Measurements from ENCODE around the gene PTOV1.

Gene PTOV1

GRCh38 chr19:49837425-49837824 is 13.5 kb upstream of the PTOV1 start:
- no peak for DNase-seq (ENCODE audit: low spot score)
- no peak for TF ChIP-seq CTCF (IDR thresholded peaks at IDR 0.05; ENCODE audit: extremely low read depth, missing control alignments)

GRCh38 chr19:49838885-49839588 is 11.9 kb upstream of the PTOV1 start:
- DNase-seq (ENCODE audit: low spot score) = no peak
- no peak for TF ChIP-seq CTCF (IDR thresholded peaks at IDR 0.05; ENCODE audit: extremely low read depth, missing control alignments)

GRCh38 chr19:49839713-49840112 is 11.2 kb upstream of the PTOV1 start:
- no peak for TF ChIP-seq CTCF (IDR thresholded peaks at IDR 0.05; ENCODE audit: extremely low read depth, missing control alignments)
- no peak for DNase-seq (ENCODE audit: low spot score)

- DNase-seq (ENCODE audit: low spot score) = no peak
- no peak for TF ChIP-seq CTCF (IDR thresholded peaks at IDR 0.05; ENCODE audit: extremely low read depth, missing control alignments)
Measured at GRCh38 chr19:49840321-49840720, 10.6 kb upstream of the PTOV1 start.

DNA sequence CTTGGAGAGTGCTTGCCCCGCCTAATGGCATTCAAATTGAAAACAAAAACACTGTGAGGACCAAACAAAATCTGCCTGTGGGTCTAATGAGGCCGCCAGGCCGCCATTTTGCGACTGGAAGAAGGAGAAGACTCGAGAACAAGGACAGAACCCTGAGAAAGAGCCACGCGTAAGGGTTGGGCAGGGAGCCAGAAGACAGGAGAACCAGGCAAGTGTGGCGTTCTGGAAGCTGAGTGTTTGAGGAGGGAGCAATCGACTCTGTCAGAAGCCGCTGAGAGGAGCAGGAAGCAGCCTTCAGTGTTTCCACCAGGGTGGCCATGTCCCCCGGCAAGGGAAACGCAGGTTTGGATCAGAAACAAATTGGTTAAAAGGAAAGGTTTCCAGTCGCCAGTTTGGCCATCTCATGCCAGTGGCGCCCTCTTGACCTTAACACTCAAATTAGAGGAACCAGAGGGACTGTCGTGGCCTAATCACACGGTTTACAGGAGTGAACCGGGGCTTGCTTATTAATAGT is 10.2 kb upstream of the PTOV1 start:
- no peak for DNase-seq (ENCODE audit: low spot score)
- no peak for TF ChIP-seq CTCF (IDR thresholded peaks at IDR 0.05; ENCODE audit: extremely low read depth, missing control alignments)

GRCh38 chr19:49843265-49843664 is 7.7 kb upstream of the PTOV1 start:
- no peak for TF ChIP-seq CTCF (IDR thresholded peaks at IDR 0.05; ENCODE audit: extremely low read depth, missing control alignments)
- DNase-seq (ENCODE audit: low spot score) = no peak

DNA sequence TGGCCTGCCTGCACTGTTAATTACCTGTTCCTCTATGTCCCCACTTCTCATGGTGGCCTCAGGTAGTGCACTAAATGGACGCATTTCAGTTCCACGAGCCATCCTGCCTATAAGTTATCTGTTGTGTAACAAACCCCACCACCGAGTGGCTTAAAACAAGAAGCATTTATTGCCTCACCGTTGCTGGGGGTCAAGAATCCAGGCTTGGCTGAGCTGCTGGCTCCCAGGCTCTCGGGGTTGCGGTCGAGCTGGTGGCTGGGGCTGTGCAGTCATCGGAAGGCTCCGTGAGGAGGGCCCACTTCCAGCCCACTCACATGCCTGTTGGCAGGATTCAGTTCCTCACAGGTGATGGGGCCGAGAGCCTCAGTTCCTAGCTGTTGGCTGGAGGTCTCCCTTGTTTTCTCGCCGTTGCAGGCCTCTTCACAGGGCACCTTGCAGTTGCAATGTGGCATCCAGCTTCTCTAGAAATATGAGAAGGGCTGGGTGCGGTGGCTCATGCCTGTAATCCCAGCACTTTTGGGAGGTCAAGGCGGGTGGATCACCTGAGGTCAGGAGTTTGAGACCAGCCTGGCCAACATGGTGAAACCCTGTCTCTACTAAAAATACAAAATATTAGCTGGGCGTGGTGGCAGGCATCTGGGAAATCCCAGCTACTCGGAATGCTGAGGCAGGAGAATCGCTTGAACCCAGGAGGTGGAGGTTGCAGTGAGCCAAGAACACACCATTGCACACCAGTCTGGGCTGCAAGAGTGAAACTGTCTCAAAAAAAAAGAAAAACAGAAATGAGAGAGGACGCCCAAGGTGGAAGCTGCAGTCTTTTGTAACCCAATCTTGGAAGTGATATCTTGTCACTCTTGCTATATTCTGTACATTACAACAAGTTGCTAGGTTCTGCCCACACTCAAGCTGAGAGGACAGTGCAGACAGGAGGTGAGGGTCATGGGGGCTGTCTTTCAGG is 6.5 kb upstream of the PTOV1 start:
- DNase-seq (ENCODE audit: low spot score) = no peak
- no peak for TF ChIP-seq CTCF (IDR thresholded peaks at IDR 0.05; ENCODE audit: extremely low read depth, missing control alignments)

Data from GM20000 (cell line).